ENCODE data around the gene DCP2.

Gene DCP2

GRCh38 chr5:112934366-112934663 is 42.3 kb upstream of the DCP2 start:
- H3K4me3 ChIP-seq (replicated peaks; ENCODE audit: low read depth, low read length) = no peak overlapping the region
- TF ChIP-seq CTCF (IDR thresholded peaks at IDR 0.05; ENCODE audit: low read length, missing control alignments) = no peak
- DNase-seq (ENCODE audit: low read depth) = no peak

GRCh38 chr5:112935675-112936074 is 40.9 kb upstream of the DCP2 start:
- no peak for DNase-seq (ENCODE audit: low read depth)
- TF ChIP-seq CTCF (IDR thresholded peaks at IDR 0.05; ENCODE audit: low read length, missing control alignments) = no peak
- no peak overlapping the region for H3K4me3 ChIP-seq (replicated peaks; ENCODE audit: low read depth, low read length)

GRCh38 chr5:112938286-112938685 is 38.3 kb upstream of the DCP2 start:
- H3K4me3 ChIP-seq (replicated peaks; ENCODE audit: low read depth, low read length) = no peak overlapping the region
- no peak for DNase-seq (ENCODE audit: low read depth)
- TF ChIP-seq CTCF (IDR thresholded peaks at IDR 0.05; ENCODE audit: low read length, missing control alignments) = no peak

GRCh38 chr5:112940670-112941069 is 35.9 kb upstream of the DCP2 start:
- no peak overlapping the region for H3K4me3 ChIP-seq (replicated peaks; ENCODE audit: low read depth, low read length)
- no peak for DNase-seq (ENCODE audit: low read depth)
- no peak for TF ChIP-seq CTCF (IDR thresholded peaks at IDR 0.05; ENCODE audit: low read length, missing control alignments)

GRCh38 chr5:112948458-112948857 is 28.1 kb upstream of the DCP2 start:
- peak; percentile 31 for DNase-seq (ENCODE audit: low read depth)
- no peak for TF ChIP-seq CTCF (IDR thresholded peaks at IDR 0.05; ENCODE audit: low read length, missing control alignments)
- no peak overlapping the region for H3K4me3 ChIP-seq (replicated peaks; ENCODE audit: low read depth, low read length)

GRCh38 chr5:112951124-112951702 is 25.4 kb upstream of the DCP2 start:
- TF ChIP-seq CTCF (IDR thresholded peaks at IDR 0.05; ENCODE audit: low read length, missing control alignments) = no peak
- H3K4me3 ChIP-seq (replicated peaks; ENCODE audit: low read depth, low read length) = no peak overlapping the region
- DNase-seq (ENCODE audit: low read depth) = no peak

GRCh38 chr5:112956606-112957005 is 20.0 kb upstream of the DCP2 start:
- no peak for DNase-seq (ENCODE audit: low read depth)
- TF ChIP-seq CTCF (IDR thresholded peaks at IDR 0.05; ENCODE audit: low read length, missing control alignments) = no peak
- no peak overlapping the region for H3K4me3 ChIP-seq (replicated peaks; ENCODE audit: low read depth, low read length)
